SU-DHL-6 (cell line): ENCODE data around the gene ACP5.

Experiments used
- CTCF ChIP-seq: fragments of 200-600 bp; sonication (generic); IDR thresholded peaks from one replicate; pipeline ENCODE4 v1.5.1; 2017; ENCODE audit warnings: antibody characterized with exemption, mild to moderate bottlenecking, low read length, moderate library complexity; ENCODE audit not compliant: insufficient read depth, poor library complexity, severe bottlenecking
- EZH2phosphoT487 ChIP-seq: fragments of 200-600 bp; sonication (generic), shearing (Covaris generic); conservative IDR thresholded peaks from 2 replicates; pipeline ENCODE4 v1.6.1; 2018; ENCODE audit warnings: mild to moderate bottlenecking, antibody characterized with exemption, low read length, moderate library complexity, mixed read lengths

DNA sequence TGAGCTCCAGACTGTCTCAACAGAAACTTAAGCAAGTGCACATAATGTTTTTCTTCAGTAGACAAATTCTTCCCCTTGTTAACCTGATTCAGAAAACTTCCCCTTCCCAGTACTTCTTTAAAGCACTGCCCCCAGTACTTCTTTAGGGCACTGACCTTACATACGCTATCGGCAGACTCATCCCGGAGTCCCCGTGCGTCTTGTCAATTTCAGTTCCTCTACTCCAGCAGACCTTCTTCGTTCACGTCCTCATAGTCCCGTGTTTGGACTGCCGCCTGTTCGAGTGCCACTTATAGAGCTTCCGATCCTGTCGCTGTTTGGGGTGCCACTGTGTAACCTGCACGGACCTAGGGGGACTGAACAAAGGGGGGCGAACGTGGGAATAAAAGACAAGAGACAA, 48.8 kb upstream of the ACP5 start:
- no peak for TF ChIP-seq CTCF
- no peak for TF ChIP-seq EZH2phosphoT487
